Inflammatory macrophage (primary cell): ENCODE data around the gene GNPAT.

Source experiments
- DNase-seq, 2 donors: peaks; one replicate each; pipeline ENCODE4 v3.0.0-alpha.2; 2020 to 2022

Gene GNPAT

GRCh38 chr1:231318568-231318967 is 77.6 kb downstream of the GNPAT start:
- DNase-seq = no peak

- no peak for DNase-seq
Measured at GRCh38 chr1:231319080-231319479, 78.1 kb downstream of the GNPAT start.

- DNase-seq = no peak
Measured at GRCh38 chr1:231322880-231323530, 82.0 kb downstream of the GNPAT start.

GRCh38 chr1:231324660-231325059 is 83.6 kb downstream of the GNPAT start:
- no peak for DNase-seq

- no peak for DNase-seq
Measured at GRCh38 chr1:231326248-231326647, 85.2 kb downstream of the GNPAT start.
